ENCODE measurements around the gene WDTC1. TPM values are rescaled to one million over a fixed set of nuclear protein-coding genes. Genes with fewer than 3 reads are reported as not detected.

WDTC1 gene
- total RNA-seq, 1 experiment from 2014 or later, result 20.1 TPM

DNA sequence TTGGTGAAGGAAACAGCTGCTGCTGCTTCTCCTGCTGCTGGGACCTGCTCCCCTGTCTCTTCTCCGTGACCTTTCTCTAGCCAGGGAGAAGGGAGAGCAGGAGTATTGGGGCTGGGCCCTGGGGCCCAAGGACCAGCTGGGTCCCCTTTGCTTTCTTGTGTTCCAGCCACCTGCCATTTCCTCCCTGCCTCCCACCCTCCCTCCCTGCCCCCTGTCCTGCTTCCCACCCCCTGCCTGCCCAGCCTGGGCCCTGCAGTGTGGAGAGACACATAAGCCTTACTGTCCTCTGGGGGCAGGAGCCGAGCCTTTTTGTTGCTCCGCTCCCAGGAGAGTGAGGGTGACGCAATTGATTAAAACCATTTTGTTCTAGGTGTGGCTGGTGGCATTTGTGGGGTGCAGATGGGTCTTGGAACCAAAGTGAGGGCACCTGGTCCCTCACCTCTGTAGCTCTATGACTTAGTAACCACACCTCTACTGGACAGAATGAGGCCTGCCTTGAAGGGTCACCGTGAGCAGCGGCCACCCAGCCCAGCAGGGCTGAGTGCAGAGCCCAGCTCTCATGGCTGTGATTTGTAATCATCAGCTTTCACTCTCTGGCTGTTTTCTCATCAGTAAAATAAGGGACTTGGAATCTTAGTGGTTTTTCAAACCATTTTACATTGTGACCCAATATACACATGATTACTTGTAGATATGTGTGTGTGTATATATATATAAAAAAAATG is 73.6 kb downstream of the WDTC1 start (continued):
- TF ChIP-seq, protein P1, sequence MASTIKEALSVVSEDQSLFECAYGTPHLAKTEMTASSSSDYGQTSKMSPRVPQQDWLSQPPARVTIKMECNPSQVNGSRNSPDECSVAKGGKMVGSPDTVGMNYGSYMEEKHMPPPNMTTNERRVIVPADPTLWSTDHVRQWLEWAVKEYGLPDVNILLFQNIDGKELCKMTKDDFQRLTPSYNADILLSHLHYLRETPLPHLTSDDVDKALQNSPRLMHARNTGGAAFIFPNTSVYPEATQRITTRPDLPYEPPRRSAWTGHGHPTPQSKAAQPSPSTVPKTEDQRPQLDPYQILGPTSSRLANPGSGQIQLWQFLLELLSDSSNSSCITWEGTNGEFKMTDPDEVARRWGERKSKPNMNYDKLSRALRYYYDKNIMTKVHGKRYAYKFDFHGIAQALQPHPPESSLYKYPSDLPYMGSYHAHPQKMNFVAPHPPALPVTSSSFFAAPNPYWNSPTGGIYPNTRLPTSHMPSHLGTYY (CRISPR knock-in tag; IDR thresholded peaks at IDR 0.05), result no peak

DNA sequence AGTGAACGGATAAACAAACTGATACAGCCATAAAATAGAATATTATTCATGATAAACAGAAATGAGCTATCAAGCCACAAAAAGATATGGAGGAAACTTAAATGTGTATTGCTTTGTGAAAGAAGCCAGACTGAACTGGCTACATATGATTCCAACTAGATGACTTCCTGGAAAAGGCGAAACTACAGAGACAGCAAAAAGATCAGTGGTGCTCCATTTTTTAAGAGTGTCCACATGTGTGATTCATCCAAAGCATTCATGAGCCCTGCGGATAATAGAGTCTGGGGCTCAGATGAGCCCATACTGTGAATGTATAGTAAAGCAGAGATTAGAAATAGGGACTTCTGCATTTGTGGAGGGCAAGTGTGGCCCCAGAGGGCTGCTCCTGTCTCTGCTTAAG is 79.7 kb downstream of the WDTC1 start:
- peaks cover 7% of the 10 kb centered on the region for H3K4me1 Mint-ChIP-seq
- TF ChIP-seq NR1H2 (CRISPR knock-in tag; IDR thresholded peaks at IDR 0.05) (no peak), NR3C1 (CRISPR knock-in tag; conservative IDR thresholded peaks at IDR 0.05; ENCODE audit: low read depth) (no peak)
- ATAC-seq (no peak), DNase-seq (ENCODE audit: low spot score) (no peak)
- ChIA-PET CTCF (interaction anchor here (0.6 to 9.3 kb wide), 4 partner anchors 16 to 210 kb away, joined by 3 to 124 read pairs (median 4); no protein-coding TSS in a partner anchor), POLR2A (interaction anchor here (0.6 kb wide), 1 partner anchor 1024 kb away, joined by 7 read pairs; no protein-coding TSS in a partner anchor)
- H3K9me3 Mint-ChIP-seq, result no peaks in the 10 kb centered on the region
- peaks cover 15% of the 10 kb centered on the region for H3K27me3 Mint-ChIP-seq (ENCODE audit: low read depth)
- H3K4me3 Mint-ChIP-seq, result no peak overlapping the region
- no peaks in the 10 kb centered on the region for H3K36me3 Mint-ChIP-seq
- H3K27ac Mint-ChIP-seq, result no peak overlapping the region; the same call in 1 of the 2 replicates

DNA sequence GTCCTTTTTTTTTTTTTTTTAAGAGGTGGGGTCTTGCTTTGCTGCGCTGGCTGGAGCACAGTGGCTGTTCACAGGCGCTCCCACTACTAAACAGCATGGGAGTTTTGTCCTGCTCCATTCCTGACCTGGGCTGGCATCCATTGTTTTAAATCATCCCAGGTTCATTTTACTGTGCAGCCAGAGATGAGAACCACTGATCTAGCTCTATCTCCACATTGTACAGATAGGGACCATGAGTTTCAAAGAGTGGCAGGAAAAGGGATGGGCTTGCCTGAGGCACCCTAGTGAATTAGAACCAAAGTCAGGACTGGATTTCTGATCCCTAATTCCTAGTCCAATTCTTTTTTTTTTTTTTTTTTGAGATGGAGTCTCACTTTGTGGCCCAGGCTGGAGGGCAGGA is 80.3 kb downstream of the WDTC1 start:
- peaks cover 7% of the 10 kb centered on the region for H3K4me1 Mint-ChIP-seq
- no peaks in the 10 kb centered on the region for H3K9me3 Mint-ChIP-seq
- no peak overlapping the region for H3K27ac Mint-ChIP-seq
- ChIA-PET CTCF (interaction anchor here (1.1 kb wide), 1 partner anchor 8 kb away, joined by 3 read pairs; no protein-coding TSS in a partner anchor), POLR2A (no interaction called here)
- peaks cover 19% of the 10 kb centered on the region for H3K27me3 Mint-ChIP-seq (ENCODE audit: low read depth)
- no peak overlapping the region for H3K4me3 Mint-ChIP-seq
- ATAC-seq, result no peak
- DNase-seq (ENCODE audit: low spot score), result no peak
- H3K36me3 Mint-ChIP-seq, result no peaks in the 10 kb centered on the region
- TF ChIP-seq, protein P2, sequence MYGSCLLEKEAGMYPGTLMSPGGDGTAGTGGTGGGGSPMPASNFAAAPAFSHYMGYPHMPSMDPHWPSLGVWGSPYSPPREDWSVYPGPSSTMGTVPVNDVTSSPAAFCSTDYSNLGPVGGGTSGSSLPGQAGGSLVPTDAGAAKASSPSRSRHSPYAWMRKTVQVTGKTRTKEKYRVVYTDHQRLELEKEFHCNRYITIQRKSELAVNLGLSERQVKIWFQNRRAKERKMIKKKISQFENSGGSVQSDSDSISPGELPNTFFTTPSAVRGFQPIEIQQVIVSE (CRISPR knock-in tag; IDR thresholded peaks at IDR 0.05; ENCODE audit: borderline replicate concordance), result no peak
- no peak for TF ChIP-seq HMGA2 (CRISPR knock-in tag; IDR thresholded peaks at IDR 0.05)
- TF ChIP-seq GRHL2 (CRISPR knock-in tag; IDR thresholded peaks at IDR 0.05; ENCODE audit: insufficient replicate concordance, severe bottlenecking), result no peak
- TF ChIP-seq, protein P3, sequence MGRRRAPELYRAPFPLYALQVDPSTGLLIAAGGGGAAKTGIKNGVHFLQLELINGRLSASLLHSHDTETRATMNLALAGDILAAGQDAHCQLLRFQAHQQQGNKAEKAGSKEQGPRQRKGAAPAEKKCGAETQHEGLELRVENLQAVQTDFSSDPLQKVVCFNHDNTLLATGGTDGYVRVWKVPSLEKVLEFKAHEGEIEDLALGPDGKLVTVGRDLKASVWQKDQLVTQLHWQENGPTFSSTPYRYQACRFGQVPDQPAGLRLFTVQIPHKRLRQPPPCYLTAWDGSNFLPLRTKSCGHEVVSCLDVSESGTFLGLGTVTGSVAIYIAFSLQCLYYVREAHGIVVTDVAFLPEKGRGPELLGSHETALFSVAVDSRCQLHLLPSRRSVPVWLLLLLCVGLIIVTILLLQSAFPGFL (CRISPR knock-in tag; IDR thresholded peaks at IDR 0.05; ENCODE audit: borderline replicate concordance), result no peak
- TF ChIP-seq SP1 (CRISPR knock-in tag; conservative IDR thresholded peaks at IDR 0.05), result no peak
- TF ChIP-seq, protein P4, sequence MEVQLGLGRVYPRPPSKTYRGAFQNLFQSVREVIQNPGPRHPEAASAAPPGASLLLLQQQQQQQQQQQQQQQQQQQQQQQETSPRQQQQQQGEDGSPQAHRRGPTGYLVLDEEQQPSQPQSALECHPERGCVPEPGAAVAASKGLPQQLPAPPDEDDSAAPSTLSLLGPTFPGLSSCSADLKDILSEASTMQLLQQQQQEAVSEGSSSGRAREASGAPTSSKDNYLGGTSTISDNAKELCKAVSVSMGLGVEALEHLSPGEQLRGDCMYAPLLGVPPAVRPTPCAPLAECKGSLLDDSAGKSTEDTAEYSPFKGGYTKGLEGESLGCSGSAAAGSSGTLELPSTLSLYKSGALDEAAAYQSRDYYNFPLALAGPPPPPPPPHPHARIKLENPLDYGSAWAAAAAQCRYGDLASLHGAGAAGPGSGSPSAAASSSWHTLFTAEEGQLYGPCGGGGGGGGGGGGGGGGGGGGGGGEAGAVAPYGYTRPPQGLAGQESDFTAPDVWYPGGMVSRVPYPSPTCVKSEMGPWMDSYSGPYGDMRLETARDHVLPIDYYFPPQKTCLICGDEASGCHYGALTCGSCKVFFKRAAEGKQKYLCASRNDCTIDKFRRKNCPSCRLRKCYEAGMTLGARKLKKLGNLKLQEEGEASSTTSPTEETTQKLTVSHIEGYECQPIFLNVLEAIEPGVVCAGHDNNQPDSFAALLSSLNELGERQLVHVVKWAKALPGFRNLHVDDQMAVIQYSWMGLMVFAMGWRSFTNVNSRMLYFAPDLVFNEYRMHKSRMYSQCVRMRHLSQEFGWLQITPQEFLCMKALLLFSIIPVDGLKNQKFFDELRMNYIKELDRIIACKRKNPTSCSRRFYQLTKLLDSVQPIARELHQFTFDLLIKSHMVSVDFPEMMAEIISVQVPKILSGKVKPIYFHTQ (CRISPR knock-in tag; IDR thresholded peaks at IDR 0.05), result no peak
- no peak for TF ChIP-seq RORB (CRISPR knock-in tag; IDR thresholded peaks at IDR 0.05)
- TF ChIP-seq, protein P5, sequence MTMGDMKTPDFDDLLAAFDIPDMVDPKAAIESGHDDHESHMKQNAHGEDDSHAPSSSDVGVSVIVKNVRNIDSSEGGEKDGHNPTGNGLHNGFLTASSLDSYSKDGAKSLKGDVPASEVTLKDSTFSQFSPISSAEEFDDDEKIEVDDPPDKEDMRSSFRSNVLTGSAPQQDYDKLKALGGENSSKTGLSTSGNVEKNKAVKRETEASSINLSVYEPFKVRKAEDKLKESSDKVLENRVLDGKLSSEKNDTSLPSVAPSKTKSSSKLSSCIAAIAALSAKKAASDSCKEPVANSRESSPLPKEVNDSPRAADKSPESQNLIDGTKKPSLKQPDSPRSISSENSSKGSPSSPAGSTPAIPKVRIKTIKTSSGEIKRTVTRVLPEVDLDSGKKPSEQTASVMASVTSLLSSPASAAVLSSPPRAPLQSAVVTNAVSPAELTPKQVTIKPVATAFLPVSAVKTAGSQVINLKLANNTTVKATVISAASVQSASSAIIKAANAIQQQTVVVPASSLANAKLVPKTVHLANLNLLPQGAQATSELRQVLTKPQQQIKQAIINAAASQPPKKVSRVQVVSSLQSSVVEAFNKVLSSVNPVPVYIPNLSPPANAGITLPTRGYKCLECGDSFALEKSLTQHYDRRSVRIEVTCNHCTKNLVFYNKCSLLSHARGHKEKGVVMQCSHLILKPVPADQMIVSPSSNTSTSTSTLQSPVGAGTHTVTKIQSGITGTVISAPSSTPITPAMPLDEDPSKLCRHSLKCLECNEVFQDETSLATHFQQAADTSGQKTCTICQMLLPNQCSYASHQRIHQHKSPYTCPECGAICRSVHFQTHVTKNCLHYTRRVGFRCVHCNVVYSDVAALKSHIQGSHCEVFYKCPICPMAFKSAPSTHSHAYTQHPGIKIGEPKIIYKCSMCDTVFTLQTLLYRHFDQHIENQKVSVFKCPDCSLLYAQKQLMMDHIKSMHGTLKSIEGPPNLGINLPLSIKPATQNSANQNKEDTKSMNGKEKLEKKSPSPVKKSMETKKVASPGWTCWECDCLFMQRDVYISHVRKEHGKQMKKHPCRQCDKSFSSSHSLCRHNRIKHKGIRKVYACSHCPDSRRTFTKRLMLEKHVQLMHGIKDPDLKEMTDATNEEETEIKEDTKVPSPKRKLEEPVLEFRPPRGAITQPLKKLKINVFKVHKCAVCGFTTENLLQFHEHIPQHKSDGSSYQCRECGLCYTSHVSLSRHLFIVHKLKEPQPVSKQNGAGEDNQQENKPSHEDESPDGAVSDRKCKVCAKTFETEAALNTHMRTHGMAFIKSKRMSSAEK (CRISPR knock-in tag; IDR thresholded peaks at IDR 0.05; ENCODE audit: borderline replicate concordance), result no peak
- TF ChIP-seq, protein P6, sequence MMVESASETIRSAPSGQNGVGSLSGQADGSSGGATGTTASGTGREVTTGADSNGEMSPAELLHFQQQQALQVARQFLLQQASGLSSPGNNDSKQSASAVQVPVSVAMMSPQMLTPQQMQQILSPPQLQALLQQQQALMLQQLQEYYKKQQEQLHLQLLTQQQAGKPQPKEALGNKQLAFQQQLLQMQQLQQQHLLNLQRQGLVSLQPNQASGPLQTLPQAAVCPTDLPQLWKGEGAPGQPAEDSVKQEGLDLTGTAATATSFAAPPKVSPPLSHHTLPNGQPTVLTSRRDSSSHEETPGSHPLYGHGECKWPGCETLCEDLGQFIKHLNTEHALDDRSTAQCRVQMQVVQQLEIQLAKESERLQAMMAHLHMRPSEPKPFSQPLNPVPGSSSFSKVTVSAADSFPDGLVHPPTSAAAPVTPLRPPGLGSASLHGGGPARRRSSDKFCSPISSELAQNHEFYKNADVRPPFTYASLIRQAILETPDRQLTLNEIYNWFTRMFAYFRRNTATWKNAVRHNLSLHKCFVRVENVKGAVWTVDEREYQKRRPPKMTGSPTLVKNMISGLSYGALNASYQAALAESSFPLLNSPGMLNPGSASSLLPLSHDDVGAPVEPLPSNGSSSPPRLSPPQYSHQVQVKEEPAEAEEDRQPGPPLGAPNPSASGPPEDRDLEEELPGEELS (CRISPR knock-in tag; IDR thresholded peaks at IDR 0.05), result no peak
- no peak for TF ChIP-seq NFATC4 (CRISPR knock-in tag; IDR thresholded peaks at IDR 0.05)
